ENCODE data around the gene IL1B.

GRCh38 chr2:112832841-112833638, 3.5 kb downstream of the IL1B start:
- TF ChIP-seq GATA2 (IDR thresholded peaks at IDR 0.05; ENCODE audit: low read depth, low read length), result no peak
- no peak for TF ChIP-seq GATA3 (IDR thresholded peaks at IDR 0.05; ENCODE audit: low read depth, low read length)

Data from SH-SY5Y (cell line).